GM12872 (cell line): Measurements from ENCODE around the gene BPI.

ENCODE experiments used
- TF ChIP-seq, protein P1 (sequence below): IDR thresholded peaks from 3 replicates; pipeline ENCODE4 v1.5.1; 2011; ENCODE audit warnings: low read depth, mild to moderate bottlenecking, low read length, moderate library complexity; ENCODE audit not compliant: insufficient read depth

Gene BPI

DNA sequence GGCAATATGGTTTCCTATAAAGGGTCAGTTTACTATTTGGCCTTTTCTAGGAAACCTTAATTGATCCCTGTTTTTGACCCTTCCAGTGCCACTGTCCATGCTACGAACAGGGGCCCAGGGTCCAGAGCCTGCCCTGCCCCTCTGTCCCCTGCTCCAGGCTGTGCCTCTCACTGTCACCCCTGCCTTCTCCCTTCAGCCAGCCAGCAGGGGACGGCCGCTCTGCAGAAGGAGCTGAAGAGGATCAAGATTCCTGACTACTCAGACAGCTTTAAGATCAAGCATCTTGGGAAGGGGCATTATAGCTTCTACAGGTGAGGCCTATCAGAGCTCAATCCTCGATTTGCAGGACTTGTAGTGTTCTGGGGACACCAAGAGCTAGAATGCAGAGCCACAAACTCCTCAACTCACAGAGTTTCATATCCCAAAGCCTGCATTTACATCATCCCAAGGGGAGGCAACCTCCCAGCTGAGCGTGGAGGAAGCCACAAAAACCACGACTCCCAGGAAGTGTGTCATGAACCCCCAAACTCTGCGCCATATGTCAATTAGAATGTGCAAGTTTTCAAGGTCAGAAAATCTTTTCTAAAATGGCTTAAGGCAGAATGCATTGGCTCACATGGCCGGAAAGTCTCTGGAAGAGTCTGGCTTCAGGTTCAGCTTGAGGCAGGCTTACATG, 3.6 kb downstream of the BPI start:
- TF ChIP-seq, protein P1, sequence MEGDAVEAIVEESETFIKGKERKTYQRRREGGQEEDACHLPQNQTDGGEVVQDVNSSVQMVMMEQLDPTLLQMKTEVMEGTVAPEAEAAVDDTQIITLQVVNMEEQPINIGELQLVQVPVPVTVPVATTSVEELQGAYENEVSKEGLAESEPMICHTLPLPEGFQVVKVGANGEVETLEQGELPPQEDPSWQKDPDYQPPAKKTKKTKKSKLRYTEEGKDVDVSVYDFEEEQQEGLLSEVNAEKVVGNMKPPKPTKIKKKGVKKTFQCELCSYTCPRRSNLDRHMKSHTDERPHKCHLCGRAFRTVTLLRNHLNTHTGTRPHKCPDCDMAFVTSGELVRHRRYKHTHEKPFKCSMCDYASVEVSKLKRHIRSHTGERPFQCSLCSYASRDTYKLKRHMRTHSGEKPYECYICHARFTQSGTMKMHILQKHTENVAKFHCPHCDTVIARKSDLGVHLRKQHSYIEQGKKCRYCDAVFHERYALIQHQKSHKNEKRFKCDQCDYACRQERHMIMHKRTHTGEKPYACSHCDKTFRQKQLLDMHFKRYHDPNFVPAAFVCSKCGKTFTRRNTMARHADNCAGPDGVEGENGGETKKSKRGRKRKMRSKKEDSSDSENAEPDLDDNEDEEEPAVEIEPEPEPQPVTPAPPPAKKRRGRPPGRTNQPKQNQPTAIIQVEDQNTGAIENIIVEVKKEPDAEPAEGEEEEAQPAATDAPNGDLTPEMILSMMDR: no peak

- TF ChIP-seq, protein P1: no peak
Measured at GRCh38 chr20:38308047-38308438, 4.1 kb downstream of the BPI start.

GRCh38 chr20:38308447-38308846, 4.5 kb downstream of the BPI start:
- TF ChIP-seq, protein P1: no peak

- TF ChIP-seq, protein P1: no peak
Measured at GRCh38 chr20:38311091-38311490, 7.1 kb downstream of the BPI start.

DNA sequence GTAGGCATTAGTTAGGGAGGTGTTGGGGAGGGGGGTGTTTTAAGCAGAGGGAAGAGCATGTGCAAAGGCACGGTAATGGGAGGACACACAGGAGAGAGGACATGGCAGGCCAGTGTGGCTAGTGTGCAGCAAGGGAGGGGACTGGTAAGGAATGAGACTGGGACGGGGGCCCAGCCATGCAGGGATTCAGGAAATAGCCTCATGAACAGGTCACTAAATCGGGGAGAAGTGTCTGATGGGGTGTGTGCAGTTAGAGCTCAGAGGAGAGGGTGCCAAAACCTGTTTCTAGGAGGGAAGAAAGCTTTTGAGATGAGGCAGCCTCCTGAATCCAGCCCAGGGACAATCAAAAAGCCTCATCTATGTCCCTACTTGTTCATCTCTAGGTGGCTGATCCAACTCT, 7.5 kb downstream of the BPI start:
- TF ChIP-seq, protein P1: no peak

DNA sequence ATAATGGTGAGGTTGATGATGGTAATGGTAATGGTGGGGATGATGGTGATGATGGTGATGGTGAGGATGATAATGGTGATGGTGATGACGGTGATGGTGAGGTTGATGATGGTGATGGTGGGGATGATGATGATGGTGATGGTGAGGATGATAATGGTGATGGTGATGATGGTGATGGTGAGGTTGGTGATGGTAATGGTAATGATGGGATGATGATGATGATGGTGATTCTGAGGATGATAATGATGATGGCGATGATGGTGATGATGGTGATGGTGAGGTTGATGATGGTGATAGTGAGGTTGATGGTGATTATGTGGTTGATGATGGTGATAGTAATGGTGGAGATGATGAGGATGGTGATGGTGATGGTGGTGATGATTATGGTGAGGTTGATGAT, 9.7 kb downstream of the BPI start:
- TF ChIP-seq, protein P1: no peak

DNA sequence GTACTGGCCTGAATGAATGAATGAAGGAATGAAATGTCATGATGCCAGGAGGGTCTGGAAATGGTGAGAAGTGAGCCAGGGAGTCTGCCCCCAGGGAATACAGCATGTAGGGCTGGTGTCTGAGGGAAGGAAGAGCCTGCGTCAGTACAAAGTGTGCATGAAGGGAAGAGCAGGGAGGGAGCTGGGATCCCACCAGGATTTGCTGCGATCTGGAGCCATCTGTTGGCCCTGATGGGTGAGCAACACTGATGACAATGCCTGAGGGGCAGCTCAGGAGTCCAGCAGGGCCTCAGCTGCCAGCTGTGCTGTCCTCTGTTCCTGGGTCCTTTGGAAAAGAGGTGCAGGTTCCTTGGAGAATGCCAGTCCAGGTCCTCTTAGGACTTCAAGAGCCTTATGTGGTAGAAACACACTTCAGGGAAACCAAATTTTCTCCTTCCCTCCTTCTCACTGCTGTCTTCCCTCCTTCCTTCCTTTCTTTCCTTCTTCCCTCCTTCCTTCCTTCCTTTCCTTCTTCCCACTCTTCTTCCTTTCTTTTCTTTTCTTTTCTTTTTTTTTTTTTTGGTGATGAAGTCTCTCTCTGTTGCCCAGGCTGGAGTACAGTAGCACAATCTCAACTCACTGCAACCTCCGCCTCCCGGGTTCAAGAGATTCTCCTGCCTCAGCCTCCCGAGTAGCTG, 11.5 kb downstream of the BPI start:
- TF ChIP-seq, protein P1: no peak
